GM19240 (cell line): Measurements from ENCODE around the gene PRKACA.
A peak's percentile ranks its signal among the peaks of the same experiment; 100 is the strongest.

Experiments used
- DNase-seq: peaks from one replicate; pipeline ENCODE4 v3.0.0; 2011; ENCODE audit warnings: low spot score; ENCODE audit not compliant: insufficient read length

PRKACA gene

DNA sequence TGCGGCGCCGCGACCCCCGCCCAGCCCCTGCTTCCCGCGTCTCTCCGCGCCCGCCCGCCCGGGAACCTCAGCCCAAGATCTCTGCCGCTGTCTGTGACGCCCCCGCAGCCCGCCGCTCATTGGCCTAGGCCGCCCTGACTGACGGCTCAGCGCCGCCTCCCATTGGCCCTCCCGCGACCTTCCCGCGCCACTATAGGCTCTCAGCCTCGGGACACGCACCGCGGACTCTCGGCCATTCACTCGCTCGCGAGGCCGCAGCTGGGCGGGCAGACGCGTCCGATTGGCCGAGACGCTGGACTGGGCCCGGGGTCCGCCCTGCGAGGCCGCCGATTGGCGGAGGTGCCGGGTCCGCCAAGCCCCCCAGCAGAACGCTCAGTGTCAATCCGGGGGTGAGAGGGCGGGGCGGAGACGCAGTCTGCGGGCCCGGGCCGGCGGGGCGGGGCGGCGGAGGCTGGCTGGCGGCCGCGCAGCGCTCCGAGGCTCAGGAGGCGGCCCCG, at the start of gene PRKACA:
PRKACA (minus strand) TSS at position 95 of the 497 bp plus-strand sequence. CDS start 215 bp downstream, outside the sequence.
- peak; percentile 99 for DNase-seq

DNA sequence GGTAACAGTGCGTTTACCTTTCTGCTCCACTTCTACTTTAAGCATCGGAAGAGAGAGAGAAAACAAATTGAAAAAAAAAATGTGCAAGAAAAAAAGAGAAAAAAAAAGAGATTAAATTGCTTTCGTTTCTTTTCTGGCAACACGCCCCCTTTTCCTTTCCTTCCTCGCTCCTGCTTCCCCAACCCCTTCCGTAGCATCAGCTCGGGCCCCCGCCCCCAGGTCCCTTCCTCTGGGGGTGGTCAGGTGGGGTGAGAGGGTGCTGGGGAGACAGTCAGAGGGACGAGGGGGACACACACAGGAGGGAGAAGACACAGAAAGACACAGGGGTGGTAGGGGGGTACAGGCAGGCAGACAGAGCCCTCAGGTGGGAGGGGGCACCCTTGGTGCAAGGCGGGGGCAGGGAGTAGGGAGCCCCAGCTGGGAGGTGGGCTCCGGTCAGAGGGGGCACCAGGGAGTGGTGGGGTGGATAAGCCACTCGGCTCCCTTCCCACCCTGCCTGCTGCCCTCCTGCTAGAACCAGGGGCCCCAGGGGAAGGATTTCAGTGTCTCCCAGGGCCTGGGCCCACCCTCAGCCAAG, 49.5 kb upstream of the PRKACA start:
- DNase-seq = no peak

DNA sequence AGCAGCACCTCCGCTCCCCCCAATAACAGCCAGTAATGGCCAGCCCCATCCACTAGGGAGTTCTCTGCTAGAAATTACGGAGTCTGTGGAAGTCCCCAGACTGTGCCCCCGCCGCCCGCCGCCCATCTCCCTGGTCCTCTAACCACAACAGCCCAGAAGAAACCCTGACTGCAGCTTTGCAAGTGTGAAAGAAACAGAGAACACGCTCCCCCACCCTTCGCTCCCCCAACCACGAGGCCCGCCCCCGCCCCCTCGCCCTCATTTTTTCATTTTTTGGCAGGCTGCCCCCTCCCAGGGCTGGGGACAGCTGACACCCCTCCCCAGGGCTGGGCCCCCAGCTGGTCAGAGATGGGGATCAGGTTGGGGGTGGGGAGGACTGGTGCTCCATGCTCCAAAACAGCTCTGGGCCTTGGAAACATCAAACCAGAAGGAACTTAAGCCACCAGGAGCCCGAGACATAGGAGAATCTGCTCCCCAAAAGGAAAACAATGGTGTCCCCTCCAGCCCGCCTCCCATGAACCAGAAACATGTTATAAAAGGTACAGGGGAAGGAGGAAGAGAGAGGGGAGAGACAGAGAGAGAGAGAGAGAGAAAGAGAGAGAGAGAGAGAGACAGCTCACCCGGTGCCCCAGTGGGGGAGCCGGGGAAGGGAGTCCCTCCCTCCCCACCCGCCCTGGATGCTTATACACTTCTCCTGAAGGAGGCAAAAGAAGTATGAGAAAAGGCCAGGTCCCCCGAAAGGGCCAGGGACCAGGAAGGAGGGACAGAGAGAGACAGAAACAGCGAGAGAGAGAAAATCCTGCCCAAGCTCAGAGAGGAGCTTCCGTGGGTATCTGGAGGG, 48.6 kb upstream of the PRKACA start:
- no peak for DNase-seq

DNA sequence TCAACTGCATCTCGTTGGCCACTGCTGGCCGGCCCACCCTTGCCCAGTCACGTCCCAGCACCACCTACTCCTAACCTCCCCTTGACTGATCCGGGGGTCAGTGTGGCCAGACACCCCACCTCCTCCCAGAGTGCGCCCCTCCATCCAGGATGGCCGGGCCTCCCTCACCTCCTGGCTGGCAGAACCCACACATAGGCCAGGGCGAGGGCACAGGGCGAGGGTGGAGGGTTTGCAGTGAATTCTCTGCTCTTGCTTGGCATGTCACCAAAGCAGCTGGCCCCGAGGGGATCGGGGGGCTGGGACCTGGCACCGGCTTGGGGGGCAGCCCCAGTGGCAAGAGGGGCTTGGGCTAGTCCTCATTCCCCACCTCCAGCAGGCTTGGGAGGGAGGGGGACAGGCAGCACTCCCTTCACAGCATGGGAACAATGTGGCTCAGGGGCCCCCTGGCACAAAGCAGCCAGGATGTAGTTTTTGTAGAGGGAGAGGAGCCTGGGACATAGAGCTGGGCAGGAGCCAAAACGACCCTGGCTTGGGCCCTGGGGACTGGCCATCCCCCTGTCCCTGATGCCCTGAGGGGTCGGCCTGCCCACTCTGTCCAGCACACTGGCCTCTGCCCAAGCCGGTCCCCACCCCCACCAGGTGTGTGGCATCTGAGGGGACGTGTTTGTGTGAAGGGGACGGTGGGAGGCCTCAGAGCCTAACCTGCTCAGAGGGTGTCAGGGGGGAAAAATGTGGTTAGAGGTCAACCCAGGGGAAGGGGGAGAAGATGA, 47.3 kb upstream of the PRKACA start:
- DNase-seq = no peak

DNA sequence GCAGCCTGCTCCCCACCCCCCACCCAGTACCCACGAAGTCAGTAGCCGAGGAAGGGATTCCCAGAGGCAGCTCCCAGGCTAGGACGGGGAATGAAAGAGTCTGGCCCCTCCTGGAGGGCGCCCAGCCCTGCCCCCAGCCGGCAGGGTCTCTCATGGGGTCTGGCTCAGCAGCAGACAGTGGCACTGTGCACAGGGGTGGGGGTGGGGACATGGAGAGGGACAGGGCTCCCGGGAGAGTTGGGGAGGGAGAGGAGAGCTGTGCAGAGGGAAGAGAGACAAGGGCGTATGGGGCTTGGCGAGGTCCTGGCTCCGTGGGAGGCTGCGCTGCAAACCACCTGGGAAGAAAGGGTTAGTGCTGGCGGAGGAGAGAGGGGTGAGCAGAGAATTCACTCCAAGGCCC, 46.5 kb upstream of the PRKACA start:
- DNase-seq = no peak

DNA sequence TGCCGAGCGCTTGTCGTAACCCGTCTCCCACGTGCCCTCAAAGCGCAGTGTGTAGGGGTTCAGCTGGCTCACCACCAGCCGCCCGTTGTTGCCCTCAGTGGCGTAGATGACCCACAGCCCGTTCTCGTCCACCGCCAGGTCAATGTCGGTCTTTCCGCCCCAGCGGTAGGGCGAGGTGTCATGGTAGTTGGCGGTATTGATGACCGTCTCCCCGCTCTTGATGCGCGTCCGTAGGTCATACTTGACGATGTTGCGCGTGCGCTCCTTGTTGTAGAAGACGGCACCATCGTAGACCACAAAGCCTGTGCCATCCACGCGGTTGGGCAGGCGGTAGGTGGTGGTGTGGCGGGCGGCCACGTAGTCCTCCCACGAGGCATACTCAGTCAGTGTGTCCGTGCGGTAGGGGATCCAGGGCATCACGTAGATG, 45.3 kb upstream of the PRKACA start:
- no peak for DNase-seq

DNA sequence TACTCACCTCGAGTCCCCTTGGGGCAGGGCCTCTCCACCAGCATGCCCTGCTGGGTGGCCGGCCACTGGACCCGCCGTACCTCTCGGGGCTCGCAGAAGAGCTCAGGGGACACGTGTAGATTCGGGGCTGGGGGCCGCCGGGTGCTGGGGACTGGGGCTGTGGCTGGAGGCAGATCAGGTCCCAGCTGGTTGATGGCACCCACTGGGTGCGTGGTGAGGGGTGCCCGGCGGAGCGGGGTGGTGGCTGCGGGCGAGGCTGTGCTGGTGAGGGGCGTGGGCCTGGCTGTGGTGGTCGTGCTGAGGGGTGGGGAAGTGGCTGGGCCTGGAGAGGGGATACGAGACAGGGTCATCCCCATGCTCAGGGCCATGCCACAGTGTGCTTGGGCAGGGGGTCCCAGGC, 43.7 kb upstream of the PRKACA start:
- DNase-seq = no peak

DNA sequence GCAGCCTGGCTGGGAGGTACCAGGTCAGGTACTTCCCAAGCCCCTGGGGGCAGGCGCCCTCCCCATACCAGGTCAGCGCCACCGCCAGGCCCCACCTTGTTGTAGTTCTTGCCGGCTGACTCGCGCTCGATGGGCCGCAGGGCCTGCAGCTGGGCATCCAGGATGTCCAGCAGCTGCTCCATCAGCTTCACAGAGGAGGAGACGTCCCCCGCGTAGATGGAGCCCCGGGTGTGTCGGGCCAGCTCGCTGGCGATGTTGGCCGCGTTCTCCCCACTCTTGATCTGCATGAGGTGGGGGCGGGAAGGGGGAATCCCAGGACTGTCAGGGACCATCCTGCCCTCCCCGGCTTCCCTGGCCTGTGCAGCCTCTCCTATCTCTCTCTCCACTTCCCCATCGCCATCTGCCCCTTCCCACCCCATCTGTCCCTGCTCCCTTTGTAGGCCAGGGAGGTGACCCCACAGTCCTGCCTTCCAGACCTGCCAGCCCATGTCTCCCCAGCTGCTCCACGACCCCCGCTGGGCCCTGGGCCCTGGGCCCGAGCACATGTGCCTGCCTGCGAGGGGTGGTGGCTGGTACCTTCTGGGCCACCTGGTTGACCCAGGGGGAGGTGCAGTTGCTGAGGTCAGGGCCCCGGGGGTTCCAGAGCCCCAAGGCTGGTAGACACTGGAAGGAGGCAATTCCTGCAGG, 42.6 kb upstream of the PRKACA start:
- DNase-seq = no peak

DNA sequence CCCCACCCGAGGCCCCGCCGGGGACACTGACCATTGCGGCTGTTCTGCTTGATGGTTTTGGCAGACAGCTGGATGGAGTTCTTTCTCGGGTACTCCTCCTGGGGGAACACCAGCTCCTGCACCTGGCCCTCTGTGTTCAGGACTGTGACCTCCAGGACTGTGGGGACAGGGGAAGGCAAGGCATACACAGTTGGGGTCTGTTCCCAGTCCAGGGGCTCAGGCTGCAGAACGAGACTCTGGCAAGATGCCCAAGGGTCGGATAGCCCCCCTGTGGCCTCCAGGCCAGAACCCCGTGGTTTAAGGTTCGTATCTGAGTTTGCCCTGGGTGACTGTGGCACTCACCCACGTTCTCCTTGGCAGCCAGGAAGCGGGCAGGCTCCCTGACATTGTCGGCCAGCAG, 41.5 kb upstream of the PRKACA start:
- DNase-seq = no peak

DNA sequence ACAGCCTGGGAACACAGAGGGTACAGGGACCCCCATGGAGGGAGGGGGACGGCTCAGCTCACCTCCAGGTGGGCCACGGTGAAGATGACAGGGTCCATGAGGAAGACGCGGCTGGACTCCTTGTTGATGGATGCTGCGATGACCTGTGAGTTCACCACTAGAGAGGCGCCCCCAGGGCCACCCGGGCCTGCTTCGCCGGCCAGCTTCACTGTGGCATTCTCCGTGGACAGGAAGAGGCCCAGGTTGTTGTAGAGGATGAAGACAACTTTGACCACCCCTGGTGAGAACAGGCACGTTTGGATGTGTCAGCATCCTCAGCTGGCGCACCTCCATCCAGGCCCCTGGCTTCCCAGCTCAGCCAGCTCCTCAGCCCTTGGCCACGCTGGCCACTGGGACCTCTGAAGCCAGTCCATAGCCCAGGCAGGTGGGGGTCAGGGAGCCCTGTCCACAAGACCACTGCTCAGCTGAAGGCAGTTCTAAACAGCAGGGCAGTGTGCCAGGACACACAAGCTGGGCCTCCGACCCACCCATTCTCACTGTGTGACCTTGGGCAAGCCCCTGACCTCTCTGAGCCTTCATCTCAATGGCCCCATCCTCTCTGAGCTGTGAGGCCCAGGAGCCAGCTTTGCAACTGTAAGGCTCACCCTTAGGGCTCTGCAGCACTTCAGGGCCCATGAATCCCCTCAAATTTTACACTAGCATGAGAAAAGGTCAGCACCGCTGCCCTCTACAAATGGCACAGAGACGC, 40.9 kb upstream of the PRKACA start:
- DNase-seq = no peak

DNA sequence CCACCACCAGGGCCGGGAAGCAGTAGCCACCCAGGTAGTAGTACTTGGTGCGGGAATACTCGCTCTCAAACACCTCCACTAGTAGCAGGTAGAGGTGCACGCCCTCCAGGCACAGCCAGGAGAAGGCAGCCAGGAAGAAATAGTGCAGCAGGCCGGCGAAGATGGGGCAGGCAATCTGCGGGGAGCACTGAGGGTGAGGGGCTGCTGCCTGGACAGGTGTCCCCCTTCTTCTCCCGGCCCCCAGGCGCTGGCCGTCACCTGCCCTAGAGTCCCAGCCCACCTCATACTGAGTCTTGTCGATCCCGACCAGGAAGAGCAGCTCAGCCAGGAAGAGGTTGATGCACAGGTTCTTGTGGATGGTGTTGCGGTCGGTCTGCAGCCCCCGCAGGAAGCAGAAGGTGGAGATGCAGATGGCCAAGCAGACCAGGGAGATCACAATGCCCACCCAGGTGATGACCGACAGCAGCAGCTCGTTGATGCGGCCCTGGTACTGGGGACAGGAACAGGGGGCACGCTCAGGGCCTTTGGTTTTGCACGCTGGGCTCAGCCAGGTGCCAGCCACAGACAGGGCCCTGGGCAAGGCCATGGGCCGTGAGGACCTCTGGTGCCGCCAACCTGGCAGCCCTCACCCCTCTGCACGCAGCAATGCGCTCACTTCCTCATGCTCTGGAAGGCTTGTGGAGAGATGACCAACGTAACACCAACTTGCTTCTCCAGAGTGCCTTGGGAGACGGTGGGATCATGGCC, 39.6 kb upstream of the PRKACA start:
- no peak for DNase-seq

DNA sequence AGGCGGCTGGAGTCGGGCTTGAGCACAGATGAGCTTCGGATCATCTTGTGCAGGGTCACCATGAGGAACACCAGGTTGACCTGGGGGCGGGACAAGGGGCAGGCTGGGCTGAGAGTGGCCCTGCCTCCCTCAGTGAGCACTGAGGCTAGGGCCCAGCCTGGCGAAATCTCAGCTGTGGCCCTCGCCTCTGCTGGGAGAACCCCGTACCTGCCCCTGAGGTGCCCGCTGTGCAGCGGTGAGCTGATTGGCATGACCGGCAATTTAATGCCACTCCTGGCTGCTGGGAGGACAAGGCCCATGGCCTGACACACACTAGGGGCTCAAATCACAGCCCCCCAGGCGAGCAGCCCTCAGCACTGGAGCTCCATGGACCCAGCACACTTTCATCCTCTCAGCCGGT, 38.6 kb upstream of the PRKACA start:
- no peak for DNase-seq

DNA sequence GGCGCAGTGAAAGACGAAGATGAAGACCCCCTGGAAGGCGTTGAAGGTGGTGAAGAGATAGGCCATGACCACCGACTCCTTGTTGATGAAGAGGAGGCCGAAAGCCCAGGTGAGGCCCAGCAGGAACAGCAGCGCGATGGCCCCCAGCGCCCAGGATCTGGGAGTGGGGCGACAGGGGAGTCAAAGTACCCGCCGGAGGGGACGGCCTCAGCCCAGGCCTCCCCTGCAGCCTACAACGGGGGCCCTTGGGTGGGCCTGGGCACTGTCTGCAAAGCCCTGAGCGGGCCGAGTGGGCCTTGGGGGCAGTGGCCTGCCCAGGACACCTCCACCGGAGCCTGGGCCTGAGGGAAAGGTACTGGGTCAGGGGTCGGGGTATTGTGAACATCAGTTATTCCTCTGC, 37.8 kb upstream of the PRKACA start:
- no peak for DNase-seq

DNA sequence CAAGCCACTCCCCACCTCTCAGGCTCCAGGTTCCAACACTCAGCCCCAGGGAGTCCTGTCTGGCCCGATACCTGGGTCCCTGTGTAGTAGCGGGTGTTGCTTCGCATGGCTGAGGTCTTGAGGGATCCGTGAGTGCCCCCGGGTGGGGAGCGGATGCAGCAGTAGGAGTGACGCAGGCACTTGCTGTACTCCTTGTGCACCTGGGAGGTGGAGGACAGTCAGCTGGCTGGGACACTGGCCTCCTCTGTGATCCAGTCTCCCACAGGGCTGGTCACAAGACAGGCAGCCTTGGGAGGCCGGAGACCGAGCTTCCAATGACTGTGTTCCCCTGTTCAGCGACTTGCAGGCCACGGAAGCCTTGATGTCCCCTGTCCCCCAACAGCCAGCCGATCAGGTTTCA, 35.2 kb upstream of the PRKACA start:
- DNase-seq = no peak

DNA sequence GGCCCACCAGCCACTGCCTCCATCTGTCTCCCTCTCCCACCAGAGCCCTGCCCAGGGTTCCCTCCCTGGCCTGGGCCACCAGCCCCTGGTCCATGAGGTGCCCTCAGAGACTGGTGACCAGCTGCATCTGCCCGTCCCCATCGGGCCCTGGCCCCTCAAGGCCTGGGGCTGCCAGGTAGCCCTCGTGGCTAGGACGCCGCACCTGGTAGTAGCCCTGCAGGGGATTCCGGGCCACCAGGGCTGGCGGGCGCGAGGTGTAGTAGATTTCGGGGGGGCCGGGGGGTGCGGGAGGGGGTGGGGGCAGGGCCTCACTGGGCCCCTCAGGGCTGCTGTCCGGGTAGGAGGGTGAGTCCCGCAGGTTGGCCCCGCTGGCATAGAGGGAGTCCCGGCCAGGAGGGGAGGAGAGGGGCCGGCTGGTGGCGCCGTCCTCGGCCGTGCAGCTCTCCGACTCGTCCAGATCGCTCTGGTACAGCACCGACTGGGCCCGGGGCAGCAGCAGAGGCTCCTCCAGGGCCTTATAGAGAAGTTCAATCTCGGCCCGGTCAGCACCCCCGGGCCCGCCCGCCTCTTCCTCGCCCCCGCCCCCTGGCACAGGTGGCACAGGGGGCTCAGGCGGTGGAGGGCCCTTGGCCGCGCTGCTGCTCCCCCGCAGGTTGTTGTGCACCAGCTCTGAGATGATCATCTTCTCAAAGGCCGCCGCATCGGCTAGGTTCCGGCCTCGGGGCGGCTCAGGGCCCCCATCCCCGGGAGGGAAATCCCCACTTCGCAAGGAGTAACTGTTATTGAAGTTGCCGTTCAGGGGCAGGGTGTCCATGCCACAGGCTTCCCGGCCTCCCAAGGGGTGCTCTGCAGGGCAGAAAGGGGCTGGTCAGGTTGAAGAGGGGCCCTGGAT, 33.5 kb upstream of the PRKACA start:
- DNase-seq = no peak

DNA sequence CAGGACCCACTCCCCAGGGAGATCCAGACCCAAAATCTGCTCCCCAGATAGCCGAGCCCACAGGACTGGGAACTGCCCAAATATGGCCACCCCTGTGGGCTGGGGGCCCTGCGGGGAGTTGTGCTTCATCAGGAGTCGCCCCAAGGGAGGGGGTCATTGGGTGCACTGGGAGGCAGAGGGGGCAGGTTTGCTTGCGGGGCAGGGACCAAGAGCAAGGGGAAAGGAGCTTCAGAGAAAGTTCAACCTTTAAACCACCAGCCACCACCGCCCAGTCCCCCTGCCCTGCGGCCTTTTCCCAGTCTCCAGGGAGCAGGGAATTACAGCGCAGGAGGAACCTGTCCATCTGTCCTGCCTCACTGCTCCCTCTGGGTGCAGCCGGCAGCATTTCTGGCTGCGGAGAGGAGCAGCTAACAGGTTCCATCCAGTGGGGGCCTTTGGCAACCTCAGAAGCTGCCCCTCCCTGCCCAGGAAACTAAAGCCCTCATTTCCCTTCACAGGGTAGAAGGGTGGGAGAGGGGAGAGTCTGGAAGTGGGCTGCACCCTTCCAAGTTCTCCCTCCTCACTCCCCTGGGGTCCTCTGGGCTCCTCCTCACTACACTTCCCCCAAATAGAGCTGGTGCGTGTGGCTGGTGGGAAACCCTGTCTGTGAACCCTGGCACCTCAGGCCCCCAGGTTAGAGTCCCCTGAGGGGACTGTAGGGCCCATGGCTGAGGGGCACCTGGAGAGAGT, 32.6 kb upstream of the PRKACA start:
- DNase-seq = no peak

DNA sequence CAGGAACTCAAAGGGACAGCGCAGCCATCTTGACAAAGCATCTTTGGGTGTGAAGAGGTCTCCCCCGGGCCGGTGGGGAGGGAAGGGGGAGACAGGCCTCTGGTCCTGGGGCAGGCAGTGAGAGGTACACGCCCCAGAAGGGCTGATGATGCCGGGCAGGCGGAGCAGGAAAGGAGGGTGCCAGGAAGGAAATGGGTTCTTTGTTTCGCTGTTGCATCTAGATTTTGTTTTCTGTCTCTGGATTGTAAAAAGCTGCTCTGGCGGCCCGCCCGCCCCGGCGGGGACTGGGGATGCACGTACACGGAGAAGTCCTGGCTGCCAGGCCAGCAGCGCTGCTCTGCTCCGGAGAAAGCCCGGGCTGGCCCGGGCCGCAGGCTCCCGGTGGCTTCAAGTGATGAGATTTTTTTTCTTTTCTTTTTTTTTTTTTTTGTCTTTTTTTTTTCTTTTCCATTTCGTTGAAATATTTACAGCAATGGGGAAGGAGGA, 32.0 kb upstream of the PRKACA start:
- peak; percentile 47 for DNase-seq

DNA sequence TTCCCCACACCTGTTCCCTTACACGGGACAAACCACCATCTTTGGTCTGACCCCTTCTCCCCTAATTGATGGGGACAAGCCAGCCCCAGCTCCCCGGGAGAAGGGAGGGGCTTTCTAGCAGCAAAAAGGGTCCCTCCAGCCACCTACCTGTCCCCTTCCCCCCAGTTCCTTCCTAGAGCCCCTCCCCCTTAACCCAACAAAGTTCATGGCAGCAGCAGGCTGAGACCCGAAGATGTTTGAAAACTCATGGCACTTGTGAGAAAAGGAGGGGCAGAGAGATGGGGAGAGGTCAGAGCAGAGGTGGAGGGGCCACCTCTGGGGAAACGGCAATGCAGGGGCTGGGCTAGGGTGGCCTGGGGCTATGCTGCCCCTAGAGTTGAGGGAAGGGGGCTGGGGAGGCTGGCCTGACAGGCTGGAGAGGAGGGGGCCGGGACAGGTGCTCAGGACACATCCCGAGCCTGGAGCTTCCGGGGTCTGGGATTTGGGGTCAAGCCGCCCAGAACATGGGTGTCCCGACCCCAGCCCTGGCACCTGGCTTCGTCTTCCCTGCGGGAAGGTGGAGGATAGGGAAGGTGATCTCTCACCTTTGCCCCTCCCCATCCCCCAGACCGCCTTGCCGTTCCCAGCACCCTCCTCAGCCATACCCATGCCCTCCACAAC, 31.3 kb upstream of the PRKACA start:
- DNase-seq = no peak
